ENCODE data around the gene SLC38A4.
"Not testable (repeated sequence)": the region's sequence is repeated elsewhere in the genome, so short reads cannot be mapped to it uniquely, and the experiment has no call there.

Gene SLC38A4

GRCh38 chr12:46773586-46774321, 52.0 kb downstream of the SLC38A4 start:
- DNase-seq: no peak

- no peak for DNase-seq
These were observed 54.4 kb downstream of the SLC38A4 start for GRCh38 chr12:46771268-46771827.

- no peak for DNase-seq
These were observed 55.2 kb downstream of the SLC38A4 start for GRCh38 chr12:46770501-46771183.

GRCh38 chr12:46764005-46764404, 61.8 kb downstream of the SLC38A4 start:
- DNase-seq: no peak

- DNase-seq: no peak
These were observed 62.6 kb downstream of the SLC38A4 start for GRCh38 chr12:46763230-46763629.

GRCh38 chr12:46754550-46754949, 71.2 kb downstream of the SLC38A4 start:
- DNase-seq: no peak

- DNase-seq: no peak
These were observed 73.4 kb downstream of the SLC38A4 start for GRCh38 chr12:46752396-46752795.

- DNase-seq: no peak
These were observed 74.6 kb downstream of the SLC38A4 start for GRCh38 chr12:46751173-46751572.

- no peak for DNase-seq
These were observed 76.5 kb downstream of the SLC38A4 start for GRCh38 chr12:46749322-46749721.

GRCh38 chr12:46744283-46744682, 81.5 kb downstream of the SLC38A4 start:
- DNase-seq: no peak

GRCh38 chr12:46743456-46743855, 82.3 kb downstream of the SLC38A4 start:
- DNase-seq: no peak

GRCh38 chr12:46742271-46742670, 83.5 kb downstream of the SLC38A4 start:
- DNase-seq: not testable (repeated sequence)

GRCh38 chr12:46725332-46725731, 100.5 kb downstream of the SLC38A4 start:
- no peak for DNase-seq

- DNase-seq: no peak
These were observed 102.0 kb downstream of the SLC38A4 start for GRCh38 chr12:46723629-46724419.

- no peak for DNase-seq
These were observed 103.2 kb downstream of the SLC38A4 start for GRCh38 chr12:46722394-46723185.

GRCh38 chr12:46718495-46718894, 107.3 kb downstream of the SLC38A4 start:
- no peak for DNase-seq

- no peak for DNase-seq
These were observed 107.9 kb downstream of the SLC38A4 start for GRCh38 chr12:46717868-46718267.

- DNase-seq: no peak
These were observed 108.6 kb downstream of the SLC38A4 start for GRCh38 chr12:46717159-46717558.
